C4-2B (cell line): ENCODE measurements around the gene RIPOR3.

ENCODE experiments used
- ZFX ChIP-seq: fragments of 450-650 bp; IDR thresholded peaks from 2 replicates; pipeline ENCODE4 v1.6.1; 2017
- TF ChIP-seq, protein P1 (sequence below): fragments of 450-650 bp; conservative IDR thresholded peaks from 2 replicates; pipeline ENCODE4 v1.5.1; 2017; ENCODE audit warnings: mild to moderate bottlenecking

DNA sequence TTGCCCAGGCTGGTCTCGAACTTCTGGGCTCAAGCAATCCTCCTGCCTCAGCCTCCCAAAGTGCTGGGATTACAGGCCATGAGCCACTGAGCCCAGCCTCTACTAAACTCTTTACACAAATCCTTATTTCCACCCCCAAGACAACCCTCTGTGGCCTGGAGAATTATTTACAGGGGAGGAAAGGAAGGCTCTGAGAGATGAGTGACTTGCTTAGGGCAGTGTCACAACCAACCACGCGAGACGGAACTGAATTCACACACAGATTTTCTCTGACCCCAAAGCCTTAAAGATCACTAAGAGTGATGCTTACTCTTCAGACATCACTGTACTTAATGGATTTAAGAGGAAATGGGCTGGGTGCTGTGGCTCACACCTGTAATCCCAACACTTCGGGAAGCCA is 86.2 kb downstream of the RIPOR3 start:
- TF ChIP-seq, protein P1, sequence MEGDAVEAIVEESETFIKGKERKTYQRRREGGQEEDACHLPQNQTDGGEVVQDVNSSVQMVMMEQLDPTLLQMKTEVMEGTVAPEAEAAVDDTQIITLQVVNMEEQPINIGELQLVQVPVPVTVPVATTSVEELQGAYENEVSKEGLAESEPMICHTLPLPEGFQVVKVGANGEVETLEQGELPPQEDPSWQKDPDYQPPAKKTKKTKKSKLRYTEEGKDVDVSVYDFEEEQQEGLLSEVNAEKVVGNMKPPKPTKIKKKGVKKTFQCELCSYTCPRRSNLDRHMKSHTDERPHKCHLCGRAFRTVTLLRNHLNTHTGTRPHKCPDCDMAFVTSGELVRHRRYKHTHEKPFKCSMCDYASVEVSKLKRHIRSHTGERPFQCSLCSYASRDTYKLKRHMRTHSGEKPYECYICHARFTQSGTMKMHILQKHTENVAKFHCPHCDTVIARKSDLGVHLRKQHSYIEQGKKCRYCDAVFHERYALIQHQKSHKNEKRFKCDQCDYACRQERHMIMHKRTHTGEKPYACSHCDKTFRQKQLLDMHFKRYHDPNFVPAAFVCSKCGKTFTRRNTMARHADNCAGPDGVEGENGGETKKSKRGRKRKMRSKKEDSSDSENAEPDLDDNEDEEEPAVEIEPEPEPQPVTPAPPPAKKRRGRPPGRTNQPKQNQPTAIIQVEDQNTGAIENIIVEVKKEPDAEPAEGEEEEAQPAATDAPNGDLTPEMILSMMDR, result no peak
- no peak for TF ChIP-seq ZFX
